T-cell (primary cell): Measurements from ENCODE around the gene TESK1. TPM values are rescaled to one million over a fixed set of nuclear protein-coding genes. Genes with fewer than 3 reads are reported as not detected.
"Not testable (repeated sequence)": the region's sequence is repeated elsewhere in the genome, so short reads cannot be mapped to it uniquely, and the experiment has no call there.

Experiments used
- ATAC-seq, 4 experiments: fragments of 200-7000 bp in 3 of 4; fragments of 150-1000 bp in 1 of 4; cut with Tn5 transposase; replicated peaks in 1 of 4; 1 replicate in 3 of 4; 2 replicates in 1 of 4; pipeline ENCODE4 v1.10.0; 2021; ENCODE audit warnings: moderate library complexity in 3 of 4, mild to moderate bottlenecking in 2 of 4, moderate number of reproducible peaks in 1 of 4
- CTCF ChIA-PET, 2 donors: fragments of 300-600 bp; sonication (Branson Sonifier 250); formaldehyde crosslinking; loops; one replicate each; lab custom pipeline; 2022; ENCODE audit warnings: antibody characterized with exemption in 2 of 2; lab: Charles Lee
- POLR2A ChIA-PET, 2 donors: fragments of 300-600 bp; sonication (Branson Sonifier 250); formaldehyde crosslinking; loops; one replicate each; lab custom pipeline; 2022; ENCODE audit warnings: antibody characterized with exemption in 2 of 2; lab: Charles Lee
- DNase-seq, 35 experiments: peaks; one replicate each; pipeline versions ENCODE4 v3.0.0 to v3.0.0-alpha.2; 2013 to 2023
- H3K27ac ChIP-seq: one replicate; pipeline ENCODE4 v1.5.1; 2013; ENCODE audit warnings: low read length
- H3K27me3 ChIP-seq, 2 experiments: replicated peaks in 1 of 2; 1 replicate in 1 of 2; 2 replicates in 1 of 2; pipeline versions ENCODE4 v1.6.1 to v1.7.0; 2013; ENCODE audit warnings: low read length in 1 of 2, mixed read lengths in 1 of 2; ENCODE audit not compliant: control insufficient read depth in 2 of 2, insufficient read depth in 2 of 2; ENCODE audit errors: extremely low read depth in 1 of 2
- H3K36me3 ChIP-seq, 2 donors: 1 replicate in 1 of 2; 2 replicates in 1 of 2; pipeline versions ENCODE4 v1.6.1 to v1.7.0; 2013; ENCODE audit warnings: low read length in 1 of 2; ENCODE audit not compliant: control insufficient read depth in 2 of 2, insufficient read depth in 1 of 2; ENCODE audit errors: extremely low read depth in 1 of 2
- H3K4me1 ChIP-seq, 2 experiments: 1 replicate in 1 of 2; 2 replicates in 1 of 2; pipeline versions ENCODE4 v1.6.1 to v1.7.0; 2013; ENCODE audit warnings: low read length in 2 of 2, mixed read lengths in 1 of 2; ENCODE audit not compliant: insufficient read depth in 2 of 2, control insufficient read depth in 1 of 2; ENCODE audit errors: extremely low read depth in 1 of 2
- H3K4me3 ChIP-seq, 2 donors: 1 replicate in 1 of 2; 2 replicates in 1 of 2; pipeline versions ENCODE4 v1.5.1 to v1.7.0; 2013; ENCODE audit warnings: mild to moderate bottlenecking in 2 of 2, low read length in 1 of 2, moderate library complexity in 1 of 2; ENCODE audit not compliant: control insufficient read depth in 1 of 2; ENCODE audit errors: extremely low read depth in 1 of 2
- H3K9me3 ChIP-seq: 2 replicates; pipeline ENCODE4 v1.7.0; 2013
- H3K27ac Mint-ChIP-seq, 2 donors: one replicate each; pipeline ENCODE4 v1.8.0; 2020 to 2021; ENCODE audit warnings: mild to moderate bottlenecking in 2 of 2, mixed read lengths in 2 of 2
- H3K27me3 Mint-ChIP-seq, 2 donors: one replicate each; pipeline ENCODE4 v1.8.0; 2021 to 2022; ENCODE audit warnings: mixed read lengths in 2 of 2
- H3K36me3 Mint-ChIP-seq: one replicate; pipeline ENCODE4 v1.8.0; 2021; ENCODE audit warnings: mixed read lengths
- H3K4me1 Mint-ChIP-seq, 3 donors: one replicate each; pipeline ENCODE4 v1.8.0; 2020 to 2022; ENCODE audit warnings: mixed read lengths in 3 of 3, mild to moderate bottlenecking in 1 of 3
- H3K4me3 Mint-ChIP-seq, 3 donors: one replicate each; pipeline ENCODE4 v1.8.0; 2020 to 2022; ENCODE audit warnings: mild to moderate bottlenecking in 3 of 3, mixed read lengths in 3 of 3, moderate library complexity in 3 of 3
- H3K9me3 Mint-ChIP-seq, 3 donors: one replicate each; pipeline ENCODE4 v1.8.0; 2020 to 2022; ENCODE audit warnings: mixed read lengths in 3 of 3
- WGBS: methylation state at CpG from one replicate; pipeline ENCODE4 v1.1.5; 2013; ENCODE audit warnings: missing lambda C conversion rate; ENCODE audit not compliant: insufficient coverage; 5-methylcytosine and 5-hydroxymethylcytosine counted together
- total RNA-seq, 35 experiments: library from RNA in 6 of 35; stranded (reverse) in 6 of 35; fragments of 120-200 nt in 1 of 35; gene quantifications; one replicate each; pipeline versions ENCODE4 v1.2.1 to v1.2.4 and lab custom pipeline; 2013 to 2026

Gene TESK1
- total RNA-seq, 5 donors from 2014 or later (not counting 1 experiment from before 2014, with no cell fraction given), result 24.2 to 56.1 (median 47.6) TPM

- H3K4me1 Mint-ChIP-seq, H3K27me3 ChIP-seq, H3K27me3 Mint-ChIP-seq, DNase-seq, H3K27ac ChIP-seq, H3K4me3 Mint-ChIP-seq, H3K36me3 ChIP-seq, CTCF ChIA-PET, POLR2A ChIA-PET, H3K27ac Mint-ChIP-seq, ATAC-seq, H3K4me1 ChIP-seq, H3K9me3 ChIP-seq, H3K4me3 ChIP-seq: not testable (repeated sequence)
- 100% methylated on average over 3 of the region's 5 CpGs for WGBS
- Mint-ChIP-seq H3K9me3 (peaks cover 10 to 27% (median 12%) of the 10 kb centered on the region in 3 donors), H3K36me3 (peaks cover 37% of the 10 kb centered on the region)
Observed at GRCh38 chr9:35588506-35588905, 16.6 kb upstream of the TESK1 start.

GRCh38 chr9:35593581-35593980, 11.5 kb upstream of the TESK1 start:
- no peak for DNase-seq
- H3K9me3 Mint-ChIP-seq, result peaks cover 5 to 23% (median 13%) of the 10 kb centered on the region in 3 donors
- Histone ChIP-seq H3K4me3 (no peak overlapping the region), H3K4me1 (no peaks in the 10 kb centered on the region), H3K27me3 (no peaks in the 10 kb centered on the region), H3K9me3 (no peaks in the 10 kb centered on the region), H3K36me3 (no peaks in the 10 kb centered on the region), H3K27ac (no peak overlapping the region)
- ChIA-PET CTCF (no interaction called here), POLR2A (no interaction called here)
- H3K4me3 Mint-ChIP-seq, result no peak overlapping the region
- no peak for ATAC-seq
- no peaks in the 10 kb centered on the region for H3K27me3 Mint-ChIP-seq
- no peak overlapping the region for H3K27ac Mint-ChIP-seq
- H3K4me1 Mint-ChIP-seq, result no peaks in the 10 kb centered on the region
- peaks cover 31% of the 10 kb centered on the region for H3K36me3 Mint-ChIP-seq

GRCh38 chr9:35594471-35594870, 10.6 kb upstream of the TESK1 start:
- H3K27me3 ChIP-seq, result no peaks in the 10 kb centered on the region
- H3K4me1 ChIP-seq, result no peaks in the 10 kb centered on the region
- no peak for DNase-seq
- Mint-ChIP-seq H3K27ac (no peak overlapping the region), H3K4me1 (no peaks in the 10 kb centered on the region), H3K36me3 (peaks cover 27% of the 10 kb centered on the region), H3K4me3 (no peak overlapping the region), H3K27me3 (no peaks in the 10 kb centered on the region), H3K9me3 (peaks cover 5 to 23% (median 13%) of the 10 kb centered on the region in 3 donors)
- no peaks in the 10 kb centered on the region for H3K36me3 ChIP-seq
- H3K4me3 ChIP-seq, result no peak overlapping the region
- H3K27ac ChIP-seq, result no peak overlapping the region
- POLR2A ChIA-PET, result no interaction called here
- H3K9me3 ChIP-seq, result no peaks in the 10 kb centered on the region
- CTCF ChIA-PET, result no interaction called here
- no CpG with 5 or more reads among the region's 4 CpGs for WGBS
- ATAC-seq, result no peak

- WGBS, result 100% methylated on average over 1 of the region's 2 CpGs
- H3K4me3 ChIP-seq, H3K27me3 ChIP-seq, H3K27ac Mint-ChIP-seq, H3K36me3 ChIP-seq, POLR2A ChIA-PET, H3K4me1 Mint-ChIP-seq, H3K9me3 ChIP-seq, H3K4me3 Mint-ChIP-seq, H3K27me3 Mint-ChIP-seq, ATAC-seq, H3K4me1 ChIP-seq, H3K27ac ChIP-seq, CTCF ChIA-PET, DNase-seq: not testable (repeated sequence)
- Mint-ChIP-seq H3K9me3 (peaks cover 5 to 19% (median 13%) of the 10 kb centered on the region in 3 donors), H3K36me3 (peaks cover 22% of the 10 kb centered on the region)
Observed at GRCh38 chr9:35596907-35597306, 8.2 kb upstream of the TESK1 start.

- Histone ChIP-seq H3K27me3 (no peaks in the 10 kb centered on the region), H3K36me3 (no peaks in the 10 kb centered on the region), H3K4me3 (no peak overlapping the region), H3K9me3 (no peaks in the 10 kb centered on the region), H3K27ac (no peak overlapping the region), H3K4me1 (peaks cover 4 to 10% of the 10 kb centered on the region in 2 experiments)
- Mint-ChIP-seq H3K36me3 (peaks cover 11% of the 10 kb centered on the region), H3K4me3 (no peak overlapping the region), H3K27ac (no peak overlapping the region), H3K27me3 (no peaks in the 10 kb centered on the region), H3K4me1 (peaks cover 13 to 18% (median 14%) of the 10 kb centered on the region in 3 donors), H3K9me3 (peaks cover 0 to 5% (median 4%) of the 10 kb centered on the region in 3 donors)
- CTCF ChIA-PET, result interaction anchor here in 1 of 2 donors (0.6 kb wide), 1 partner anchor 79 kb away, joined by 3 read pairs; no protein-coding TSS in a partner anchor
- 77% methylated on average over 11 of the region's 11 CpGs for WGBS
- ATAC-seq, result no peak
- no peak for DNase-seq
- POLR2A ChIA-PET, result no interaction called here
Observed at GRCh38 chr9:35598866-35599590, 6.0 kb upstream of the TESK1 start.

- no peak overlapping the region for H3K4me3 ChIP-seq
- Mint-ChIP-seq H3K9me3 (no peaks in the 10 kb centered on the region), H3K27me3 (no peaks in the 10 kb centered on the region), H3K27ac (no peak overlapping the region), H3K36me3 (peaks cover 3% of the 10 kb centered on the region), H3K4me3 (no peak overlapping the region), H3K4me1 (peaks cover 18 to 25% (median 19%) of the 10 kb centered on the region in 3 donors)
- ChIA-PET CTCF (interaction anchor here in 1 of 2 donors (0.6 kb wide), 2 partner anchors 17 to 78 kb away, joined by 3 read pairs; no protein-coding TSS in a partner anchor), POLR2A (interaction anchor here in 1 of 2 donors (0.5 kb wide), 1 partner anchor 12 kb away, joined by 8 read pairs; no protein-coding TSS in a partner anchor)
- H3K4me1 ChIP-seq, result peaks cover 5 to 18% of the 10 kb centered on the region in 2 experiments
- no peaks in the 10 kb centered on the region for H3K36me3 ChIP-seq
- no peak overlapping the region for H3K27ac ChIP-seq
- WGBS, result 86% methylated on average over 11 of the region's 14 CpGs
- no peaks in the 10 kb centered on the region for H3K9me3 ChIP-seq
- DNase-seq (no peak), ATAC-seq (no peak)
- H3K27me3 ChIP-seq, result no peaks in the 10 kb centered on the region
Observed at GRCh38 chr9:35599763-35600604, 5.1 kb upstream of the TESK1 start.
